RWPE2 (cell line): ENCODE measurements around the gene NKAIN2.

Source experiments
- ATAC-seq: fragments of 200-7000 bp; cut with Tn5 transposase; 3 replicates; pipeline ENCODE4 v1.9.1; 2021; ENCODE audit warnings: low read depth
- DNase-seq: peaks from one replicate; pipeline ENCODE4 v3.0.0-alpha.2; 2020; ENCODE audit warnings: low spot score
- H3K27ac ChIP-seq: fragments of 450-650 bp; 2 replicates; pipeline ENCODE4 v1.5.1; 2017; ENCODE audit warnings: mild to moderate bottlenecking; ENCODE audit not compliant: poor library complexity, severe bottlenecking
- H3K27me3 ChIP-seq: fragments of 250-450 bp; sonication (Bioruptor Pico); 2 replicates; pipeline ENCODE4 v1.5.1; 2021; ENCODE audit warnings: mild to moderate bottlenecking, moderate library complexity; ENCODE audit not compliant: insufficient read depth, poor library complexity, severe bottlenecking
- H3K36me3 ChIP-seq: fragments of 250-450 bp; sonication (Bioruptor Pico); 2 replicates; pipeline ENCODE4 v1.5.1; 2020; ENCODE audit warnings: low read depth, mild to moderate bottlenecking, moderate library complexity
- H3K4me1 ChIP-seq: fragments of 250-450 bp; sonication (Bioruptor Pico); 2 replicates; pipeline ENCODE4 v1.5.1; 2021; ENCODE audit warnings: mild to moderate bottlenecking, moderate library complexity; ENCODE audit not compliant: insufficient read depth, poor library complexity, severe bottlenecking
- H3K4me3 ChIP-seq: fragments of 250-450 bp; sonication (Bioruptor Pico); 2 replicates; pipeline ENCODE4 v1.5.1; 2021; ENCODE audit warnings: mild to moderate bottlenecking, moderate library complexity; ENCODE audit not compliant: severe bottlenecking
- H3K9me3 ChIP-seq: fragments of 250-450 bp; sonication (Bioruptor Pico); 2 replicates; pipeline ENCODE4 v1.5.1; 2021; ENCODE audit warnings: mild to moderate bottlenecking, moderate library complexity; ENCODE audit not compliant: severe bottlenecking
- CTCF ChIP-seq: fragments of 450-650 bp; IDR thresholded peaks from one replicate; pipeline ENCODE4 v1.5.1; 2017; ENCODE audit warnings: mild to moderate bottlenecking, moderate library complexity; ENCODE audit not compliant: poor library complexity, severe bottlenecking

Gene NKAIN2

GRCh38 chr6:124036384-124036783 is 232.7 kb downstream of the NKAIN2 start:
- Histone ChIP-seq H3K4me3 (no peak overlapping the region), H3K27me3 (peaks cover 3% of the 10 kb centered on the region), H3K9me3 (no peaks in the 10 kb centered on the region), H3K4me1 (no peaks in the 10 kb centered on the region), H3K27ac (no peak overlapping the region), H3K36me3 (no peaks in the 10 kb centered on the region)
- TF ChIP-seq CTCF, result no peak
- ATAC-seq (no peak), DNase-seq (no peak)

GRCh38 chr6:124040655-124041054 is 237.0 kb downstream of the NKAIN2 start:
- DNase-seq, result no peak
- Histone ChIP-seq H3K9me3 (no peaks in the 10 kb centered on the region), H3K27me3 (no peaks in the 10 kb centered on the region), H3K27ac (no peak overlapping the region), H3K36me3 (no peaks in the 10 kb centered on the region), H3K4me1 (no peaks in the 10 kb centered on the region), H3K4me3 (no peak overlapping the region)
- ATAC-seq, result 0 out of 3 replicates have a peak, but pooled peaks have one; percentile 17
- no peak for TF ChIP-seq CTCF

- ATAC-seq, result no peak
- Histone ChIP-seq H3K27ac (no peak overlapping the region), H3K27me3 (no peaks in the 10 kb centered on the region), H3K36me3 (no peaks in the 10 kb centered on the region), H3K4me1 (no peaks in the 10 kb centered on the region), H3K9me3 (no peaks in the 10 kb centered on the region), H3K4me3 (no peak overlapping the region)
- no peak for DNase-seq
- no peak for TF ChIP-seq CTCF
Measured at GRCh38 chr6:124052120-124052519, 248.5 kb downstream of the NKAIN2 start.

GRCh38 chr6:124053315-124053714 is 249.7 kb downstream of the NKAIN2 start:
- Histone ChIP-seq H3K4me1 (no peaks in the 10 kb centered on the region), H3K27me3 (no peaks in the 10 kb centered on the region), H3K4me3 (no peak overlapping the region), H3K27ac (no peak overlapping the region), H3K36me3 (no peaks in the 10 kb centered on the region), H3K9me3 (no peaks in the 10 kb centered on the region)
- no peak for DNase-seq
- TF ChIP-seq CTCF, result no peak
- no peak for ATAC-seq

- TF ChIP-seq CTCF, result no peak
- no peak overlapping the region for H3K4me3 ChIP-seq
- H3K27ac ChIP-seq, result no peak overlapping the region
- DNase-seq (no peak), ATAC-seq (no peak)
- H3K4me1 ChIP-seq, result no peaks in the 10 kb centered on the region
- no peaks in the 10 kb centered on the region for H3K27me3 ChIP-seq
- H3K9me3 ChIP-seq, result no peaks in the 10 kb centered on the region
- H3K36me3 ChIP-seq, result no peaks in the 10 kb centered on the region
Measured at GRCh38 chr6:124054034-124054433, 250.4 kb downstream of the NKAIN2 start.
